Germinal center (tissue), 1 donor: Measurements from ENCODE around the gene GALNS.
"Not testable (repeated sequence)": the region's sequence is repeated elsewhere in the genome, so short reads cannot be mapped to it uniquely, and the experiment has no call there.

Experiments used
- DNase-seq: peaks from one replicate; pipeline ENCODE4 v3.0.0; 2012; ENCODE audit warnings: mixed read lengths, low spot score

Gene GALNS

GRCh38 chr16:88889702-88890352 lies 33.1 kb upstream of the GALNS start:
- not testable (repeated sequence) for DNase-seq

DNA sequence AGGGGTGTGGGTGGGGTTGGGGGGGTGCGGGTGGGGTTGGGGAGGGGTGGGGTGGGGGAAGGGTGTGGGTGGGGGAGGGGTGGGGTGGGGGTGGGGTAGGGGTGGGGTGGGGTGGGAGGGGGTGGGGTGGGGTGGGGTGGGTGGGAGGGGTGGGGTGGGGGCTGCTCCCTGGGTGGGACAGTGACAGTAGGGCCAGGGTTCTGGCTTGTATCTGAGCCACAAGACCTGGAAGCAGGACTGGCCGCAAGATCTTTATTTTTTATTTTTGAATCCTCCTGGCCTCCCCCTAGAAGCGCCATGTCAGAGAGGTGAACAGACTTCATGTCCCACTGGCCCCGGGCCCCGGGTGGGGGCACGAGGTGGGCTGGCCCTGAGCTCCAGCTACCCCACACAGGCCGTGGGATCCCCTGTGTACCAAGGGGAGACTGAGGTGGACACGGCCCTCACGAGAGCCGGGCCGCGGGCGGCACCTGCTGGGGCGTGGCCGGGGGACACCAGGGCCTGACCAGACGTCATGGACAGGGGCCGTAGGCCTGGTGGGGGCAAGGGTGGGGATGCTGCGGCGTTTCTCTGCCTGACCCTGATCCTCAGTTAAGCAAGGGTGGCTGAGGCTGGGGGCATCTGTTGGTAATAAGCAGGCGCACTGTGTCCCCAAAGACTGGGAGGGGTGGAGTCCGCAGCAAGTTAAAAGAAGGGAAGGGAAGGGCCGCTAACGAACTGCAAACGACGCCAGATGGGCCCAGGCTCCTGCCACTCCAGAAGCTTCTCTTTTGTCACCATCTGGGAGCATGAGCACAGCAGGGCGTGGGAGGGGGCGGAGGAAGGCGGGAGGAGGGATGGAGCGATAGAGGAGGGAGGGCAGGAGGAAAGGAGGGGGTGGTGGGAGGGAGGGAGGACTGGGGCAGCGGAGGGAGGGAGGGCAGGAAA lies 32.0 kb upstream of the GALNS start:
- no peak for DNase-seq

GRCh38 chr16:88888057-88888456 lies 31.3 kb upstream of the GALNS start:
- DNase-seq: no peak

GRCh38 chr16:88886845-88887521 lies 30.2 kb upstream of the GALNS start:
- DNase-seq: no peak

DNA sequence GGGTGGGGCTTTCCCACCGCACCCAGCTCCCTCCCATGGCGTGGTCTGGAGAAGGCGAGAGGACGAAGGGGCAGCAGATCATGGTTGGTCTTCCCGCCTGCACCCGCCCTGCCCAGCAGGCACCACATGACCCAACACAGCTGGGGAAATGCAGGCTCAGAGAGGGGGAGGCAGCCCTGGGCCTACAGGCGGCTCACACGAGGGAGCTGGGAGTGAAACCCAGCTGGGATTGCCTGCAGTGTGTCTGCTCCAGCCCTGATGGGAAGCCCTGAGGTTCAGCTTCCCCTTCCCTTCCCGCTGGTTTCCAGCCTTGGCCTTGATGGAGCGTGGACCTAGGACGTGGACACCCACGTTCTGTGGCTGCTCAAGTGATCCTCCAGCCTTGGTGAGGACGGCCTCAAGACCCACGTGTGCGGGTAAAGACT lies 29.7 kb upstream of the GALNS start:
- DNase-seq: no peak

DNA sequence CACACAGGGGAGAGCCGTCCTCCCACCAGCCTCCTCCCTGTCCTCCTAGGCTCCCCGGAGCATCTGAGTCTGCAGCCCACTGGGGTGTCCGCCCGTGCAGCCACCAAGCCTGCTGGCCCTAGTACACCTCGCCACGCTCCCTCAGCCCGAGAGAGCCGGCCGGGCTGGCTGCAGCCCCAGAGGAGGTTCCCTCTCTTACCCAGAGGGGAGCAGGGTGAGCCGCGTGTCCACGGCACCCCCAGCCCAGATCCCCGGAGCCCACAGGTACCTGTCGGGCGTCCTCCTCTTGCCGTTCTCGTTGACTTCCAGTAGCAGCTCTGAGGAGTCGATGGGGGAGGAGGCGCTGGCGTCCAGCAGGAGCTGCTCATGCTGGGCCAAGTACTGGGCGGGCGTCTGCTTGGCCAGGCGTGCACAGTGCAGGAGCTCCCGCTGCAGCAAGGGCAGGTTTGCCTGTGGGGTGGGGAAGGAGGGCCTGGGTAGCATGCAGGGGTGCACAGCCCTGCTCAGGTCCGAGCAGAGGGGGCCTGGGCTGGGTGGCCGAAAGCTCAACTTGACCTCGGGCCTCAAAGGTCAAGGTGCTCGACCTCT lies 29.0 kb upstream of the GALNS start:
- no peak for DNase-seq

DNA sequence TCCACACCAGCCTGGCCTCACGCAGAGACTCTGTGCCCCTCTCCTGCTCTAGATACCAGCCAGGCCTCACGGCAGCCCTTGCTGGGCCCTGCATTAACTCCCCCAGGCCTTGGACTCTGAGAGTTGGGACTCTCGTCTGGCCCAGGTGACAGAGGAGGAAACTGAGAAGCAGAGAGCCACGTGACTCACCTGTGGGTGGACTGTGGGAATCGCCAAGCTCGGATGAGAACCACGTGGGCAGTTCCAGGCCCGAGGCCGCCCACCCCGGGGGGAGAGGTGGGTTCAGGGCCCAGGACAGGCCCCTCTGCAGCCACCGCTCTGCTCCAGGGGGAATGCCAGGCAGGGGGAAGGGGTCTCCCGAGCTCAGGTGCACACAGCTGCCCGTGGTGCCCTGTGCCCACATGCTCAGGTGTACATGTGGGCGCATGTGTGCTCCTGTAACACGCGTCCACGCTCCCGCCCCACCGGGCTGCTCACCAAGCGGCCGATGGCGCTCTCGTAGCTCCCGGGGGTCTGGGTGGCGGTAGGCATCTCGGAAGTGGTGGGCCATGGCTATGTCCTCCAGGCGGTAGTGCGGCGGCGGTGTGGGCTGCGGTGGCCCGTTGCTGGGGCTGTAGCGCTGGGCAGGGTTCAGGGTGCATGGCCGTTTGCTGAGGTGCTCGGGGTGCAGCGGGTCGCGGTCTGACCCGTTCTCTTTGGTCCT lies 28.0 kb upstream of the GALNS start:
- DNase-seq: no peak

- no peak for DNase-seq
Observed at GRCh38 chr16:88883946-88884345, 27.2 kb upstream of the GALNS start.

DNA sequence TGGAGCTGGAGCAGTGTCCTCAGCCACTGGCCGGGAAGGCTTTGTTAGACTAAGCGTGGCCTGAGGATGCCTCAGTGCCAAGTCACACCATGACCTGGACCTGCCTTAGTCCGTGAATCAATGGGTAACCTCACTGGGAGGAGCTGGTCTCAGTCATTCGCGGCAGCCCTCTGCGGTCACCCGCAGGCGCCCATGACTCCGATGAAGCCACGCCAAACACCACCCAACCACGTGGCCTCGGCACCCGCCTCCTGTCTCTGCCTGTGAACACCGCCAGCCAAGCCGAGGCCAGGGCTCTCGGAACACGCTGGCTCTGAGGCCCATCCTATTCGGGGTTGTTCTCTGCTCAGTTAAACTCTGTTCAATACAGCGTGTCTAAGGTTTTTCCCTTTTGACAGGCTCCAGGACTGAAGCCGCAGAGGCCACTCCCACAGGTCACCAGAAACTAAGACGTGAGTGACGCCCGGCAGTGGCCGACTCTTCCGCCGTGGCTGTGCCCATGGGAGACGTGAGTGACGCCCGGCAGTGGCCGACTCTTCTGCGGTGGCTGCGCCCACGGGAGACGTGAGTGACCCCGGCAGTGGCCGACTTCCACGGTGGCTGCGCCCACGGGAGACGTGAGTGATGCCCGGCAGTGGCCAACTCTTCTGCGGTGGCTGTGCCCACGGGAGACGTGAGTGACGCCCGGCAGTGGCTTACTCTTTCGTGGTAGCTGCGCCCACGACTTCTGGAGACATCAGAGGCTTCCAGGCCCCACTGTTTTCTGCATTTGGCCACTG lies 26.6 kb upstream of the GALNS start:
- DNase-seq: no peak

DNA sequence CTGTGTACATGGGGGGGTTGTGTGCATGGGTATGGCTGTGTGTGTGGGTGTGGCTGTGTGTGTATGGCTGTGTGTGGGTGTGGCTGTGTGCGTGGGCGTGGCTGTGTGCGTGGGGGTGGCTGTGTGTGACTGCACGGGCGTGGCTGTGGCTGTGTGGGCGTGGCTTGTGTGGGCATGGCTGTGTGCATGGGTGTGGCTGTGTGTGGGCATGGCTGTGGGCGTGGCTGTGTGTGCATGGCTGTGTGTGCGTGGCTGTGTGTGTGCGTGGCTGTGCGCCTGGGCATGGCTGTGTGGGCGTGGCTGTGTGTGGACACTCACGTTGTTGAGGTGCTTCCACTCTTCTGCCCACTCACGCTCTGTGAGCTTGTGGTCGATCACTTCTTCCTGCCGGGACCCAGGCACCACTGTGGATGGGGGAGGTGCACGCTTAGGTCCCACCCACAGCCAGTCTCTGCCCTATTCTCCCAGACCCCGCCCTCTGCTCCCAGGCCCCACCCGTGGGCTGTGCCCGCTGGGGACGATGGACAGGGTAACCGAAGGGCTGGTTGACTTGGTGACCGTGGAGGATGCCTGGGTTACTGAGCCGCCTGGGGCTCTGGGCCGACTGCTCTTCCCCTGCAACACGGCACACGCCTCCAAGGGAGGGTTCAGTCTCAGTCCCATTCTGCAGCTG lies 25.7 kb upstream of the GALNS start:
- DNase-seq: no peak

GRCh38 chr16:88881675-88882357 lies 25.1 kb upstream of the GALNS start:
- DNase-seq: no peak

DNA sequence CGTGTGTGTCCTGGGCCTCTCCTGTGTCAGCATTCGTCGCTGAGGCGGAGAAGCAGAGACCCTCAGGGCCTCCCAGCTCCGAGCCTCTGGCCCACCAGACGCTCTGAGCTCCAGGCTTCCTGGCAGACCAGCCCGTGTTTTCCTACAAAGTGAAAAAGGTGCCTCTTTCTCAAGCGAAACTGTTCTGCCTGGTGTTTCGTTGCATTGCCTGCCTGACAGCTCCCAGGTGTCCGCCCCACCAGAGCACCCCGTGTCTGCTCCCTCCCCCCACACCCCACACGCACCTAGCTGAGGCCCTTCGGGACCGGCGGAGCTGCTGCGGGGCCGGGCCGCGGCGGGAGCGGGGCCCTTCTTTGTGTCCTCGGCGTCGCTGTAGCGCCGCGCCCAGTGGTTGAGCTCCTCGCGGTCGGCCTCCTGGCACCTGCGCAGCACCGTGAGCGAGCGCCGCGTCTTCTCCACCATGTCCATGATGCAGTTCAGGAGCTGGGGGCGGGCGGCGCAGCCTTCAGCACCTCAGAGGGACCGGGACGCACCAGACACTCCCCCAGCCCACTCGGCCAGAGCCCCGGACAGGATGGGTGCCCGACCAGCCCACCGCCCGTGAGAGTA lies 24.4 kb upstream of the GALNS start:
- no peak for DNase-seq

GRCh38 chr16:88880226-88881006 lies 23.7 kb upstream of the GALNS start:
- no peak for DNase-seq

GRCh38 chr16:88879788-88880055 lies 23.0 kb upstream of the GALNS start:
- DNase-seq: no peak

DNA sequence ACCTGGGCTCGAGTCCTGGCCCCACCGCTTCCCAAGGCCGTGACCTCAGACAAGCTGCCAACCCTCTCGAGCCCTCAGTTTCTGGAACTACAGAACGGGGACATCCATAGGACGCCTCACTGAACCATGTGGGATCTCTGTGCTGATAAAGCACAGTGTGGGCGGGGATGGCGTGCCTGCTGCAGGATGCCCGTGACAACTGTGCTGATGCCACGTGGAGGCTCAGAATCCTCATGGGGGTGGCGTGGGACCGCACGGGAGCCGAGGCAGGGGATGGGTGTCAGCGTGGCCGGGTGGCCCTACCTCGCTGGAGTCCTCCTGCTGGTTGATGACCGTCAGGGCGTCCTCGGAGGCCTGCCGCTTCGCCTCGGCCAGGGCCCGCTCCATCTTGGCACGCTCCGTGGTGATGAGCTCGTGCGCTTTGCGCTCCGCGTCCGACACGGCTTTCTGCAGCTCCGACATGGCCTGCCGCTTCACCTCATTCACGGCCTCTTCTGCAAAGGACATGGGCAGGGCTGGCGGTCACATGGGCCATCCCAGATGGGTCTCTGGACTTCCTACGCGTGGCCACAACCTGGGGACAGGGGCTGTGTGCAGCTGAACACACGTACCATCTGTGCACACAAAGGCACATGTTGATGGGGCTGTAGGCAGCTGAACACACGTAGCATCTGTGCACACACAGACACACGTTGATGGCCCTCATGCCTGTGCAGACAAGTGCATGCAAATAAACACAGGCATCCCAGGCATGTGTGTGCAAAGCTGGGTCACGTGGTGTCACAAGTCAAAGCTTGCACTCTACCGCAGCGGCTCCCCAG lies 22.4 kb upstream of the GALNS start:
- DNase-seq: no peak

DNA sequence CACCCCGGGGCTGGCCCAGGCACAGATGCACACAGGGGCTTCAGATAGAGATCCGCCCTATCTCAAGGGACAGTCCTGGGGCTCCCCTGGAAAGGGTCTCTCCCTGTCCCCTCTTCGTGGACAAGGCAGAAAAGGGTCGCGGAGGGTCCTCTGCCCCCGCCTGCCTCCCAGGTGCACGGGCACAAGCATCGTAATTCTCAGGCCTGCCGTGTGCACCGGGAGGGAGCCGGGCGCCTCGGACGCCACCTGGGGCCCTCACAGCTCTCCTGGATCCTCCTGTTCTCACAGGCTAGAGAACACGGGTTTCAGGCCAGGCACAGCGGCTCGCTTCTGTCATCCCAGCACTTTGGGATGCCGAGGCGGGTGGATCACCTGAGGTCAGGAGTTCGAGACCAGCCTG lies 21.6 kb upstream of the GALNS start:
- DNase-seq: no peak

GRCh38 chr16:88877564-88878289 lies 21.0 kb upstream of the GALNS start:
- DNase-seq: no peak
